AG04450 (cell line): ENCODE data around the gene VSTM1. TPM values are rescaled to one million over a fixed set of nuclear protein-coding genes. Genes with fewer than 3 reads are reported as not detected.

ENCODE experiments used
- CTCF ChIA-PET: fragments of 300-600, 350-600 bp; formaldehyde crosslinking; extraction: SDS; loops from one replicate; lab custom pipeline; 2022; ENCODE audit warnings: antibody characterized with exemption, inconsistent platforms; lab: Charles Lee
- POLR2A ChIA-PET: fragments of 350-600 bp; formaldehyde crosslinking; extraction: SDS; loops from one replicate; lab custom pipeline; 2021; ENCODE audit warnings: antibody characterized with exemption, inconsistent platforms; lab: Yijun Ruan, JAX
- DNase-seq: peaks from one replicate; pipeline ENCODE4 v3.0.0-alpha.2; 2011; ENCODE audit warnings: low read depth, low spot score
- H3K27ac ChIP-seq: one replicate; pipeline ENCODE4 v1.5.1; 2012; ENCODE audit warnings: low read depth, low read length, control low read depth
- H3K27me3 ChIP-seq: one replicate; pipeline ENCODE4 v1.6.0; 2012; ENCODE audit warnings: low read length; ENCODE audit not compliant: control insufficient read depth, insufficient read depth
- H3K4me3 ChIP-seq: 2 replicates; pipeline ENCODE4 v1.5.1; 2011; ENCODE audit warnings: mild to moderate bottlenecking, low read depth, low read length, control low read depth
- H3K9me3 ChIP-seq: 2 replicates; pipeline ENCODE4 v1.5.1; 2012; ENCODE audit warnings: low read length; ENCODE audit not compliant: control insufficient read depth, insufficient read depth
- CTCF ChIP-seq: IDR thresholded peaks from 2 replicates; pipeline ENCODE4 v1.5.1; 2011; ENCODE audit warnings: low read depth, low read length, control low read depth, inconsistent platforms
- polyA minus RNA-seq: library from RNA; depleted of rRNA, polyadenylated mRNA; stranded (reverse); fragments of >200 nt; gene quantifications from 2 replicates; pipeline ENCODE4 v1.2.3, GENCODE V29; 2011; rRNA and poly(A)+ RNA removed
- polyA plus RNA-seq: library from polyadenylated mRNA; depleted of rRNA; stranded (reverse); fragments of >200 nt; gene quantifications from 2 replicates; pipeline ENCODE4 v1.2.3, GENCODE V29; 2011; rRNA removed

The VSTM1 gene
- polyA plus RNA-seq = not detected in 2 replicates
- not detected in 2 replicates for polyA minus RNA-seq

GRCh38 chr19:54063350-54064116 is at the start of gene VSTM1:
TSS of gene VSTM1 (minus strand) at chr19:54063897. CDS start at chr19:54063777, 120 bp downstream.
- ChIA-PET CTCF (no interaction called here), POLR2A (no interaction called here)
- no peak within 1 kb of the TSS for H3K4me3 ChIP-seq
- peaks cover 3% of the 10 kb centered on the region; the same call in 1 of the 2 replicates for H3K9me3 ChIP-seq
- no peak within 1 kb of the TSS for H3K27ac ChIP-seq
- no peak for DNase-seq
- H3K27me3 ChIP-seq = no peaks in the 10 kb centered on the region
- TF ChIP-seq CTCF = no peak

GRCh38 chr19:54109651-54110050 is 46.0 kb upstream of the VSTM1 start:
- TF ChIP-seq CTCF = no peak
- POLR2A ChIA-PET = interaction anchor here (2.2 kb wide), 1 partner anchor 28 kb away, joined by 6 read pairs; the partner anchor contains the start of gene CNOT3
- Histone ChIP-seq H3K9me3 (no peaks in the 10 kb centered on the region), H3K27me3 (no peaks in the 10 kb centered on the region), H3K27ac (no peak overlapping the region), H3K4me3 (no peak overlapping the region)
- no peak for DNase-seq
- CTCF ChIA-PET = no interaction called here

GRCh38 chr19:54108496-54108895 is 44.8 kb upstream of the VSTM1 start:
- CTCF ChIA-PET = no interaction called here
- POLR2A ChIA-PET = interaction anchor here (2.2 kb wide), 1 partner anchor 29 kb away, joined by 6 read pairs; the partner anchor contains the start of gene CNOT3
- no peak for DNase-seq
- H3K27me3 ChIP-seq = no peaks in the 10 kb centered on the region
- TF ChIP-seq CTCF = no peak
- no peak overlapping the region for H3K4me3 ChIP-seq
- H3K27ac ChIP-seq = no peak overlapping the region
- no peaks in the 10 kb centered on the region for H3K9me3 ChIP-seq

GRCh38 chr19:54107876-54108490 is 44.3 kb upstream of the VSTM1 start:
- ChIA-PET POLR2A (interaction anchor here (2.2 kb wide), 1 partner anchor 29 kb away, joined by 6 read pairs; the partner anchor contains the start of gene CNOT3), CTCF (no interaction called here)
- Histone ChIP-seq H3K9me3 (peaks cover under 1% of the 10 kb centered on the region; the same call in 1 of the 2 replicates), H3K27ac (no peak overlapping the region), H3K27me3 (no peaks in the 10 kb centered on the region), H3K4me3 (no peak overlapping the region)
- TF ChIP-seq CTCF = no peak
- no peak for DNase-seq
